ENCODE data around the gene VWA8. TPM values are rescaled to one million over a fixed set of nuclear protein-coding genes. Genes with fewer than 3 reads are reported as not detected.

The VWA8 gene
- total RNA-seq, 1 experiment from 2014 or later, result 22.6 TPM

- Histone ChIP-seq H3K9me2 (ENCODE audit: insufficient read depth) (no peaks in the 10 kb centered on the region), H3K36me3 (ENCODE audit: control insufficient read depth in 1 of 2, insufficient read depth in 2 of 2, low read length in 2 of 2) (no peaks in the 10 kb centered on the region), H3K4me2 (ENCODE audit: low read length) (no peak overlapping the region), H4K20me1 (ENCODE audit: insufficient read depth) (no peaks in the 10 kb centered on the region), H3K27ac (ENCODE audit: low read depth, low read length) (no peak overlapping the region), H3K79me2 (ENCODE audit: insufficient read depth, low read length) (no peaks in the 10 kb centered on the region), H3K27me3 (ENCODE audit: insufficient read depth, low read length) (no peaks in the 10 kb centered on the region), H3K9ac (ENCODE audit: low read length) (no peak overlapping the region), H3K4me3 (replicated peaks in 1 of 2; ENCODE audit: low read depth in 1 of 2, low read length in 2 of 2) (no peak overlapping the region), H3K9me3 (ENCODE audit: control insufficient read depth in 1 of 2, insufficient read depth in 1 of 2, low read depth in 1 of 2, low read length in 2 of 2) (no peaks in the 10 kb centered on the region; a peak in 1 of 4 replicates), H3K4me1 (ENCODE audit: control insufficient read depth in 1 of 2, insufficient read depth in 2 of 2, low read length in 2 of 2) (peaks cover 0 to 8% of the 10 kb centered on the region in 2 experiments; a peak in 2 of 4 replicates), H2AFZ (ENCODE audit: low read depth, low read length, poor library complexity, severe bottlenecking) (no peak overlapping the region)
- no TSS peak for BruUV-seq (replicated peaks)
- no peak for ATAC-seq
- TF ChIP-seq REST (IDR thresholded peaks at IDR 0.05; ENCODE audit: low read depth), result no peak
- CTCF ChIA-PET, result no interaction called here
- intact Hi-C loops (cut with micrococcal nuclease), result no loop called here
- RAD21 ChIA-PET (ENCODE audit: low non-redundant PET in 1 of 2, low total read pairs in 2 of 2, uncharacterized antibody in 2 of 2, unreplicated experiment in 2 of 2), result no interaction called here
- no peak for DNase-seq (ENCODE audit: low read depth, low spot score)
- POLR2A ChIA-PET, result no interaction called here
Observed at GRCh38 chr13:41542281-41542680, 418.6 kb downstream of the VWA8 start.

GRCh38 chr13:41541142-41541938 lies 419.6 kb downstream of the VWA8 start:
- DNase-seq (ENCODE audit: low read depth, low spot score), result no peak
- Histone ChIP-seq H3K9ac (ENCODE audit: low read length) (no peak overlapping the region), H3K36me3 (ENCODE audit: control insufficient read depth in 1 of 2, insufficient read depth in 2 of 2, low read length in 2 of 2) (no peaks in the 10 kb centered on the region), H3K4me3 (replicated peaks in 1 of 2; ENCODE audit: low read depth in 1 of 2, low read length in 2 of 2) (no peak overlapping the region), H3K27me3 (ENCODE audit: insufficient read depth, low read length) (no peaks in the 10 kb centered on the region), H2AFZ (ENCODE audit: low read depth, low read length, poor library complexity, severe bottlenecking) (no peak overlapping the region), H4K20me1 (ENCODE audit: insufficient read depth) (no peaks in the 10 kb centered on the region), H3K79me2 (ENCODE audit: insufficient read depth, low read length) (no peaks in the 10 kb centered on the region), H3K27ac (ENCODE audit: low read depth, low read length) (no peak overlapping the region), H3K4me1 (ENCODE audit: control insufficient read depth in 1 of 2, insufficient read depth in 2 of 2, low read length in 2 of 2) (peaks cover 0 to 6% of the 10 kb centered on the region in 2 experiments; a peak in 2 of 4 replicates), H3K4me2 (ENCODE audit: low read length) (no peak overlapping the region), H3K9me3 (ENCODE audit: control insufficient read depth in 1 of 2, insufficient read depth in 1 of 2, low read depth in 1 of 2, low read length in 2 of 2) (no peaks in the 10 kb centered on the region; a peak in 1 of 4 replicates), H3K9me2 (ENCODE audit: insufficient read depth) (no peaks in the 10 kb centered on the region)
- ChIA-PET RAD21 (ENCODE audit: low non-redundant PET in 1 of 2, low total read pairs in 2 of 2, uncharacterized antibody in 2 of 2, unreplicated experiment in 2 of 2) (no interaction called here), CTCF (no interaction called here), POLR2A (no interaction called here)
- ATAC-seq, result no peak
- intact Hi-C loops (cut with micrococcal nuclease), result no loop called here
- BruUV-seq (replicated peaks), result no TSS peak
- TF ChIP-seq CTCF (IDR thresholded peaks at IDR 0.05 in 2 of 3, conservative IDR thresholded peaks at IDR 0.05 in 1 of 3; ENCODE audit: borderline replicate concordance in 1 of 3, insufficient read depth in 1 of 3, low read depth in 2 of 3, low read length in 2 of 3), result no peak
- no peak for TF ChIP-seq POLR2A (IDR thresholded peaks at IDR 0.05; ENCODE audit: borderline replicate concordance, extremely low read depth, insufficient read depth, insufficient read length)
- TF ChIP-seq ZBTB33 (IDR thresholded peaks at IDR 0.05; ENCODE audit: extremely low read depth, insufficient replicate concordance, low read length), result no peak
- TF ChIP-seq REST (IDR thresholded peaks at IDR 0.05; ENCODE audit: low read depth), result no peak

Data from HCT116 (cell line).